Measurements from ENCODE around the gene CTNNA3.

CTNNA3 gene

DNA sequence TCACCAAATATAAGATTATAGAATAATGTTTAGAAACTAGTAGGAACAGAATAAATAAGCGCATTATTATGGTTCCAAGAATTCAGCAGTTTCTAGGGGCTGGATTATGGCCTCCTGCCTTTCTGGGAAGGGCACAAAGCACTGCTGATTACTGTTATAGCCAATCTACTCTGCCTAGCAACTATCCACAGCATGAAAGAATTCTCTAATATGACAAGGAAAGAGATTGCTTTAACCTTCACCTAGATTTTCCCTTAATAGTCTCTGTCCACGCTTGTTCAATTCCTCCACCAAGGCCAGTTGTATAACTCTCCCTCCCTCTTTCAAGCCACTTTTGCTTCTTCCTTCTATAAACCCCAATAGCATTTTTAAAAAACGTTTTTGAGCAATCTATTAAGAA lies 1803.7 kb downstream of the CTNNA3 start:
- no peak overlapping the region for H3K27ac ChIP-seq (ENCODE audit: low read depth, low read length, severe bottlenecking)
- 67 to 100% methylated on average over 1 of the region's 3 CpGs for WGBS, 2 experiments (ENCODE audit: insufficient coverage in 2 of 2)

DNA sequence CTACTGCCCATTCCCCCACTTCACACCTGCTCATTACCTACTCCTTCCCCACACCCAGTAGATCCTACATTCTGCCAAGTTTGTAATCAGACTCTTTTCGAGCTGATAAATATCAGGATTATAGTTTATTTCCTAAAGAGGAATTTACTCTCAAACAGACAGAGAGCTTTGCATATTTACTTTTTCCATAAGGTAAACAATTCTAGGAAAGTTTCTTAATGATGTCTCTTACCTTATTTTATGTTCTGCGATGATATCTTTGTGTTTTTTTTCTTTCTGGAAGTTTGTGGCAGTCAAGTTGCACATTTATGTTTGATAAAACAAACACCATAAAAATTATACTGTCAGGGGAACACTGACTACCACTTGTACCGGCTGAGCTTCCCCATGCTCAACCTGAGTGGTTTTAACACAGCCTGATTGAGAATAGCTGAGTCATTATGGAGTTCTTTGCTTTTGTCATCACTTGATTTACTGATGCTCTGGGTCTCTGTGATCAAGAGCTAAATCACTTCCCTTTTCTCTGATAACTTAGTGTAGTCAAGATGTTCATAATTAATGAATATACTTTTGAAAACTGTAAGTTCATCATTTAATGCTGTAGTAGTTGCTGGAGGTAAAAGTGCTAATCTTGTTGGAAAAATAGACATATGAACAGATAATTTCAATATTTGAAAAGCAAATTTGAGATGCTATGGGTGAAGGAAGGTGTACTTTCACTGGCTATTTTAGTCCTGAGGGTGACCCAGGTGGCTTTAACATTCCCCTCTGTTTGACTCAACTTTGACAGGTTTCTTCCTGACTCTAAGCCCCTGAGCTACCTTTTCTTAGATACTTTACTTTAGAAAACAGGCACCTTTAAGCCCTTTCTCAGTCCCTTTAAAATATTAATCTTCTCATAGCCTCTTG lies 1804.7 kb downstream of the CTNNA3 start:
- Histone ChIP-seq H3K9me3 (ENCODE audit: control insufficient read depth, low read length) (no peaks in the 10 kb centered on the region), H3K4me3 (ENCODE audit: extremely low read depth, insufficient read depth, low read length, poor library complexity, severe bottlenecking) (no peak overlapping the region), H3K36me3 (ENCODE audit: control insufficient read depth, insufficient read depth, low read length) (no peaks in the 10 kb centered on the region), H3K4me1 (ENCODE audit: control insufficient read depth, insufficient read depth, low read length, poor library complexity, severe bottlenecking) (no peaks in the 10 kb centered on the region), H3K27ac (ENCODE audit: low read depth, low read length, severe bottlenecking) (no peak overlapping the region)
- 83% methylated on average over 1 of the region's 3 CpGs; no CpG with 5 or more reads in 1 of the 2 experiments for WGBS, 2 experiments (ENCODE audit: insufficient coverage in 2 of 2)

More for the DNA sequence above, 1803.7 kb downstream of the CTNNA3 start:
- Histone ChIP-seq H3K36me3 (ENCODE audit: control insufficient read depth, insufficient read depth, low read length) (no peaks in the 10 kb centered on the region), H3K4me1 (ENCODE audit: control insufficient read depth, insufficient read depth, low read length, poor library complexity, severe bottlenecking) (no peaks in the 10 kb centered on the region), H3K9me3 (ENCODE audit: control insufficient read depth, low read length) (no peaks in the 10 kb centered on the region), H3K4me3 (ENCODE audit: extremely low read depth, insufficient read depth, low read length, poor library complexity, severe bottlenecking) (no peak overlapping the region)

DNA sequence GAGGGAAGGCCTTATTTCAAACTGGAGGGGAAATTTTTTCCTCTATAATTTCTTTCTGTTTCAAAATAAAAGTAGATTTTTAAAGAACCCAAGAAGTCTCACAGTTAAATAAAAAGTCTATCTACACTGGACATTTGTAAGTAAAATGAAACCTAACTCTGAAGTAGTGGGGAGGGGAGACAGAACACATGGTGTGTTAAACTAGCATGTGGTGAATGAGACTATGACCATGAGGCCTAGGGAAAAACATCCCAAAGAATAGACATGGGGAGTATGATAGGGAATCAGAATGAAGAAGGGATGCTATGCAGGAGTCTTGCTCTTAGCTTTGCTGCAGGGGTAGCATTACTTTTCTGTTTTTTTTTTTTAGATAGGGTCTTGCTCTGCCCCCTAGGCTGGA lies 1831.5 kb downstream of the CTNNA3 start:
- Histone ChIP-seq H3K27ac (ENCODE audit: low read depth, low read length, severe bottlenecking) (no peak overlapping the region), H3K4me3 (ENCODE audit: extremely low read depth, insufficient read depth, low read length, poor library complexity, severe bottlenecking) (no peak overlapping the region), H3K36me3 (ENCODE audit: control insufficient read depth, insufficient read depth, low read length) (no peaks in the 10 kb centered on the region), H3K4me1 (ENCODE audit: control insufficient read depth, insufficient read depth, low read length, poor library complexity, severe bottlenecking) (no peaks in the 10 kb centered on the region), H3K9me3 (ENCODE audit: control insufficient read depth, low read length) (no peaks in the 10 kb centered on the region)

DNA sequence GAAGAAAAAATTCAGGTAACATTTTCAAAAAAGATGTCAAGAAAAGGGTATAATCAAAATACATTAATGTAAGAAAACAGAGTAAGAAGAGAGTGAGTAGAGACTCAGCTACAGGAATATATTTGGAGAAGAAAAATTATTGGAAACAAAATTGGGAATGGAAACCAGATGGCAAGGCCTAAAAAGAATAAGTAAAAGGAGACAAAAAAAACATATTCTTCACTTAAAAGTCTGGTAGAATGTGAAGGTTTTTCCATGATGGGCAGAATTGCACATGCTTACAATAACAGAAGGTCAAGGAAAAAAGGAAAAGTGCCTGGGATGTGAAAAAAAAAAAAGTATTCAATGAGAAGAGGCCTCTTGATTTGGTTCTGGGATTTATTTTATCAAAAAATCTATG lies 1832.0 kb downstream of the CTNNA3 start:
- Histone ChIP-seq H3K27ac (ENCODE audit: low read depth, low read length, severe bottlenecking) (no peak overlapping the region), H3K9me3 (ENCODE audit: control insufficient read depth, low read length) (no peaks in the 10 kb centered on the region), H3K36me3 (ENCODE audit: control insufficient read depth, insufficient read depth, low read length) (no peaks in the 10 kb centered on the region), H3K4me1 (ENCODE audit: control insufficient read depth, insufficient read depth, low read length, poor library complexity, severe bottlenecking) (no peaks in the 10 kb centered on the region), H3K4me3 (ENCODE audit: extremely low read depth, insufficient read depth, low read length, poor library complexity, severe bottlenecking) (no peak overlapping the region)

Measured in mesodermal cell (in vitro differentiated cells).